CD14-positive monocyte (primary cell): Measurements from ENCODE around the gene SLC25A26. TPM values are rescaled to one million over a fixed set of nuclear protein-coding genes. Genes with fewer than 3 reads are reported as not detected.

ENCODE experiments used
- DNase-seq, 3 donors: peaks; one replicate each; pipeline ENCODE4 v3.0.0-alpha.2; 2011 to 2022
- H2AFZ ChIP-seq: 2 replicates; pipeline ENCODE4 v1.6.0; 2012; ENCODE audit warnings: mild to moderate bottlenecking, low read depth, low read length, inconsistent platforms; ENCODE audit not compliant: insufficient read depth, poor library complexity, severe bottlenecking
- H3K27ac ChIP-seq, 2 donors: 1 replicate in 1 of 2; 2 replicates in 1 of 2; pipeline ENCODE4 v1.5.1; 2012 to 2013; ENCODE audit warnings: low read length in 2 of 2, control low read depth in 1 of 2, inconsistent platforms in 1 of 2, low read depth in 1 of 2, mild to moderate bottlenecking in 1 of 2
- H3K27me3 ChIP-seq, 2 donors: one replicate each; pipeline versions ENCODE4 v1.6.0 to v1.6.1; 2011 to 2013; ENCODE audit warnings: low read length in 2 of 2; ENCODE audit not compliant: control insufficient read depth in 2 of 2, insufficient read depth in 2 of 2
- H3K36me3 ChIP-seq, 2 donors: replicated peaks in 1 of 2; 1 replicate in 1 of 2; 2 replicates in 1 of 2; pipeline versions ENCODE4 v1.5.1 to v1.6.1; 2012 to 2013; ENCODE audit warnings: low read length in 2 of 2, control low read depth in 1 of 2, inconsistent platforms in 1 of 2, mild to moderate bottlenecking in 1 of 2; ENCODE audit not compliant: insufficient read depth in 2 of 2, control insufficient read depth in 1 of 2
- H3K4me1 ChIP-seq, 2 donors: 1 replicate in 1 of 2; 2 replicates in 1 of 2; pipeline versions ENCODE4 v1.5.1 to v1.6.1; 2012 to 2013; ENCODE audit warnings: low read length in 2 of 2, control low read depth in 1 of 2, inconsistent platforms in 1 of 2, mild to moderate bottlenecking in 1 of 2, moderate library complexity in 1 of 2; ENCODE audit not compliant: insufficient read depth in 2 of 2, control insufficient read depth in 1 of 2
- H3K4me2 ChIP-seq: replicated peaks from 2 replicates; pipeline ENCODE3; 2012; ENCODE audit warnings: low read length, moderate library complexity, mild to moderate bottlenecking; ENCODE audit not compliant: poor library complexity, severe bottlenecking; ENCODE audit errors: extremely low read depth
- H3K4me3 ChIP-seq, 3 experiments: fragments of 200-600 bp in 1 of 3; sonication (generic) in 1 of 3; replicated peaks in 1 of 3; 1 replicate in 2 of 3; 2 replicates in 1 of 3; pipeline ENCODE4 v1.5.1; 2011 to 2013; ENCODE audit warnings: low read length in 3 of 3, mild to moderate bottlenecking in 3 of 3, control low read depth in 2 of 3, low read depth in 2 of 3, inconsistent platforms in 1 of 3, moderate library complexity in 1 of 3
- H3K79me2 ChIP-seq: 2 replicates; pipeline ENCODE4 v1.6.0; 2012; ENCODE audit warnings: mild to moderate bottlenecking, control low read depth, inconsistent platforms, low read length, moderate library complexity; ENCODE audit not compliant: insufficient read depth
- H3K9ac ChIP-seq: 2 replicates; pipeline ENCODE4 v1.6.0; 2017; ENCODE audit warnings: low read length, mild to moderate bottlenecking; ENCODE audit not compliant: insufficient read depth, poor library complexity, severe bottlenecking
- H3K9me3 ChIP-seq, 2 donors: replicated peaks in 1 of 2; 1 replicate in 1 of 2; 2 replicates in 1 of 2; pipeline versions ENCODE4 v1.5.1 to v1.6.1; 2012 to 2013; ENCODE audit warnings: low read length in 2 of 2, control low read depth in 1 of 2; ENCODE audit not compliant: control insufficient read depth in 1 of 2, insufficient read depth in 1 of 2
- H4K20me1 ChIP-seq: 2 replicates; pipeline ENCODE4 v1.6.0; 2012; ENCODE audit warnings: mild to moderate bottlenecking, low read length, control low read depth, moderate library complexity; ENCODE audit not compliant: insufficient read depth
- H3K27ac Mint-ChIP-seq, 7 donors: one replicate each; pipeline ENCODE4 v1.8.0; 2020; ENCODE audit warnings: mild to moderate bottlenecking in 7 of 7, mixed read lengths in 7 of 7, moderate library complexity in 6 of 7, inconsistent platforms in 2 of 7
- H3K27me3 Mint-ChIP-seq, 3 donors: one replicate each; pipeline ENCODE4 v1.8.0; 2021 to 2022; ENCODE audit warnings: low read depth in 3 of 3, mild to moderate bottlenecking in 3 of 3, mixed read lengths in 3 of 3, moderate library complexity in 3 of 3, inconsistent platforms in 1 of 3
- H3K36me3 Mint-ChIP-seq, 2 donors: one replicate each; pipeline ENCODE4 v1.8.0; 2020; ENCODE audit warnings: mixed read lengths in 2 of 2, inconsistent platforms in 1 of 2, mild to moderate bottlenecking in 1 of 2
- H3K4me1 Mint-ChIP-seq: one replicate; pipeline ENCODE4 v1.8.0; 2020; ENCODE audit warnings: mild to moderate bottlenecking, mixed read lengths
- H3K4me3 Mint-ChIP-seq, 2 donors: one replicate each; pipeline ENCODE4 v1.8.0; 2020; ENCODE audit warnings: mild to moderate bottlenecking in 2 of 2, mixed read lengths in 2 of 2, moderate library complexity in 1 of 2
- H3K9me3 Mint-ChIP-seq, 7 donors: one replicate each; pipeline ENCODE4 v1.8.0; 2020 to 2022; ENCODE audit warnings: mixed read lengths in 7 of 7, mild to moderate bottlenecking in 6 of 7, moderate library complexity in 6 of 7, inconsistent platforms in 2 of 7
- CTCF ChIP-seq: fragments of 200-600 bp; IDR thresholded peaks from one replicate; pipeline ENCODE4 v1.8.0; 2022; ENCODE audit warnings: antibody characterized with exemption, mild to moderate bottlenecking
- WGBS: methylation state at CpG from one replicate; pipeline ENCODE4 v1.1.5; 2013; ENCODE audit warnings: missing lambda C conversion rate; ENCODE audit not compliant: insufficient coverage; 5-methylcytosine and 5-hydroxymethylcytosine counted together
- intact Hi-C, 2 donors: fragments of 100-400 bp; cut with micrococcal nuclease; formaldehyde crosslinking; loops; one replicate each; pipeline versions ENCODE4 v1.15.0 to v1.15.1; 2023
- polyA plus RNA-seq, 3 donors: library from polyadenylated mRNA; depleted of rRNA in 1 of 3; unstranded in 2 of 3; stranded (reverse) in 1 of 3; fragments of 300-500 nt in 2 of 3; fragments of >200 nt in 1 of 3; fragmentation: Illumina TruSeq in 2 of 3; gene quantifications; 1 replicate in 2 of 3; 2 replicates in 1 of 3; pipeline ENCODE4 v1.2.3, GENCODE V29; 2012 to 2021

The SLC25A26 gene
- polyA plus RNA-seq, 3 donors: 11.6 to 23.0 (median 14.4) TPM

GRCh38 chr3:66211779-66212178 is 9.0 kb upstream of the SLC25A26 start:
- WGBS: 80% methylated on average over 1 of the region's 4 CpGs
- intact Hi-C loops: no loop called here
- no peak overlapping the region for H3K4me2 ChIP-seq
- Mint-ChIP-seq H3K4me1 (no peaks in the 10 kb centered on the region), H3K4me3 (no peak overlapping the region), H3K27ac (no peak overlapping the region), H3K36me3 (no peaks in the 10 kb centered on the region), H3K27me3 (peaks cover 2 to 7% (median 3%) of the 10 kb centered on the region in 3 donors), H3K9me3 (peaks cover 0 to 7% (median 2%) of the 10 kb centered on the region in 7 donors)
- peaks cover 2% of the 10 kb centered on the region in 2 donors for H3K27me3 ChIP-seq
- no peak for TF ChIP-seq CTCF
- H3K4me1 ChIP-seq: no peaks in the 10 kb centered on the region
- H3K9me3 ChIP-seq: no peaks in the 10 kb centered on the region
- H2AFZ ChIP-seq: no peak overlapping the region
- H4K20me1 ChIP-seq: no peaks in the 10 kb centered on the region
- H3K36me3 ChIP-seq: no peaks in the 10 kb centered on the region
- no peak overlapping the region for H3K9ac ChIP-seq
- no peak overlapping the region for H3K4me3 ChIP-seq
- no peak overlapping the region for H3K27ac ChIP-seq
- no peaks in the 10 kb centered on the region for H3K79me2 ChIP-seq
- no peak for DNase-seq

- no peak for TF ChIP-seq CTCF
Measured at GRCh38 chr3:66215106-66215505, 5.7 kb upstream of the SLC25A26 start.

More at GRCh38 chr3:66215106-66215505, 5.7 kb upstream of the SLC25A26 start:
- H3K27ac ChIP-seq: no peak overlapping the region
- no peaks in the 10 kb centered on the region for H3K79me2 ChIP-seq
- Mint-ChIP-seq H3K4me3 (no peak overlapping the region), H3K27ac (no peak overlapping the region), H3K36me3 (no peaks in the 10 kb centered on the region), H3K4me1 (no peaks in the 10 kb centered on the region), H3K9me3 (peaks cover 0 to 7% (median 2%) of the 10 kb centered on the region in 7 donors), H3K27me3 (peaks cover 2 to 10% (median 9%) of the 10 kb centered on the region in 3 donors)
- intact Hi-C loops: no loop called here
- no peaks in the 10 kb centered on the region for H3K9me3 ChIP-seq
- H3K4me1 ChIP-seq: no peaks in the 10 kb centered on the region
- H3K4me2 ChIP-seq: no peak overlapping the region
- DNase-seq: no peak
- H2AFZ ChIP-seq: no peak overlapping the region
- H3K9ac ChIP-seq: no peak overlapping the region
- WGBS: 100% methylated on average over 1 of the region's 2 CpGs
- H4K20me1 ChIP-seq: no peaks in the 10 kb centered on the region
- no peaks in the 10 kb centered on the region for H3K36me3 ChIP-seq
- peaks cover 2 to 4% of the 10 kb centered on the region in 2 donors for H3K27me3 ChIP-seq
- H3K4me3 ChIP-seq: no peak overlapping the region
